LHCN-M2 (cell line): ENCODE measurements around the gene CSPG5. TPM values are rescaled to one million over a fixed set of nuclear protein-coding genes. Genes with fewer than 3 reads are reported as not detected.

Source experiments
- DNase-seq: peaks from one replicate; pipeline ENCODE4 v3.0.0-alpha.2; 2012; ENCODE audit warnings: low read depth
- total RNA-seq: library from RNA; depleted of rRNA; stranded (reverse); fragments of >200 nt; gene quantifications from 2 replicates; pipeline ENCODE4 v1.2.3, GENCODE V29; 2014

The CSPG5 gene
- total RNA-seq, 1 experiment from 2014 or later: 0.29 TPM

GRCh38 chr3:47540281-47540680 is 38.4 kb downstream of the CSPG5 start:
- DNase-seq: no peak

DNA sequence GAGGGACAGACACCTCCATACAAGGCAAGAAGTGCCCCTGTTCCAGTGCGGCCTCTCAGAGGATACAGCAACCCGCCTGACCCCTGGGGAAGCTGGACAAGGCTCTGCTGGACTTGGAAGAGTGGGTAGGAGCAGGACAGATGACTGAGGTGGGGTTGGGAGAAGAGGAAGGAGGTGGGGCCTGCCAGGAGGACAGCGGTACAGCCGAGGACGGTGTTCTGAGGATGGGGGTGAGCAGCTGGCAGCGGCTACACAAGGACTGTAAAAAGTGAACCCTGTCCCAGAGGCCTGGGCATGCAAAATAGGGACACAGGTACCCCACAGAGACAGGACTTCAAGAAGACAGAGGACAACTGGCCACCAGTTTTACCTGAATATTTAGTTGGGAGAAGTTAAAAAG is 41.7 kb downstream of the CSPG5 start:
- no peak for DNase-seq

DNA sequence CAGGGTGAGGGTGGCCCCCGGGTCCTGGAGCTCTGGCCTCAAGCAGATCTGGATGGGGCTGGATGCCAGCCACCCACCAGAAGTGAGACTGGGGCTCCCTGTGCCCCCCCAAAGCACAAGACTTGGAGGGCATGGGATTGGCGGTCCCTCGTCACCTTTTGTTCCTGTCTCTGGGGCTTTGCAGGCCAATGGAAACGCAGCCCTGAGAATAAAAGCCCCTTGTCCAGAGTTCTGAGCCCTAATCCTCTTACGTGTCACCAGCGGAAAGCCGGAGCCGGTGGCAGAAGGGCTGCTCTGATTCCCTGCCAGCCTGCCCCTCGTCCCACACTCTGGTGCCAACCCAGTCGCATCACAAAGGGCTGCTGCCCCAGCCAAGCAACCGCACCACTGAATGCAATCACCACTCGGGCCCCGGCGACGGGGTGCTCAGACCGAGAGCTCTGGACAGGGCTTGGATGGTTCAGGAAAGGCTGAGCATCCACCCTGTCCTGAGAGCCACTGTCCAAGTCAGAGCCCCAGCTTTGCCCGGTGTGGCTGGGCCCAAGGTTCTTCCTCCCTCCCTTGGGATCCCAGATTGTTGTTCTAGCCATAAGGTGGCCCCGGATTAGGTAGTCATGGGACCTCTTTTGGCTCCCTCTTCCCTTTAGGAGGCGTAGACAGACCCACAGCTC is 42.3 kb downstream of the CSPG5 start:
- DNase-seq: no peak

DNA sequence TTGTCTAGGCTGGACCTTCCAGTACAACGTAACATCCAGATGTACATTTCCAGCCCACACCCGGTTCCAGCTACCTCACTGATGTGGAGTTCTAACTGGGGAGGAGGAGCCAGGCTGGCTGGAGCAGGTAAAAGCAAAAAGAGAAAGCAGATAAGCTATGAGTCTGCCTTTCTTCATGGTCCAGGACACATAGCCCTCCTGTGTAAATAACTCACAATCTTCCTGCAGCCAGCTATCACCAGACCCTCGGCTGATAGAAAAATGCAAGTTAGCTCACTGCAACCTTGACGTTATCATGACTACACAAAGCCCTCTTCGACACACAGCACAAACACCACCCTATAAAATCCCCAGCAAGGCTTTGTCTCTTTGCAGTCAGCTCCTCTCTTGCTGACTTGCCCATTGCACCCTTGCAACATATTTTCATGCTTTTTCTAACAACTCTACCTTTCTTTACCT is 44.6 kb downstream of the CSPG5 start:
- no peak for DNase-seq

- no peak for DNase-seq
These were observed 45.2 kb downstream of the CSPG5 start for GRCh38 chr3:47533481-47533880.

- DNase-seq: no peak
These were observed 50.5 kb downstream of the CSPG5 start for GRCh38 chr3:47527952-47528725.

DNA sequence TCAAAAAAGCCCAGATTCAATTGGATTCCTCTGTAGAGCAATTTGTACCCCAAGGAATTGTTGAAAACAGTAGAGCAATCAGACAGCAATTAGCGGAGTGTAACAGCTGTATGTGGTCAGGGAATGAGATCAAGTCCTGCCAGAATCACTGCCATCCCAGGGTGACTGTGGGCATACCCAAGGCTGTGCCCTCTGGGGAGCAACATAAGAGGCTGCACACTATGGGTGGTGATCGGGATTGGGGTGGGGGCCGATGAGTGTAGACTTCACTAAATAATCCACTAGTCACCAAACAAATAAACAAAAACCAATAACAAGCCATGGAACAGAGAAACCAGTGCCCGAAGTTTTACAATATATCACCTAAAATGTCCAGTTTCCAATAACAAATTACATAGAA is 53.0 kb downstream of the CSPG5 start:
- peak; percentile 31 for DNase-seq

DNA sequence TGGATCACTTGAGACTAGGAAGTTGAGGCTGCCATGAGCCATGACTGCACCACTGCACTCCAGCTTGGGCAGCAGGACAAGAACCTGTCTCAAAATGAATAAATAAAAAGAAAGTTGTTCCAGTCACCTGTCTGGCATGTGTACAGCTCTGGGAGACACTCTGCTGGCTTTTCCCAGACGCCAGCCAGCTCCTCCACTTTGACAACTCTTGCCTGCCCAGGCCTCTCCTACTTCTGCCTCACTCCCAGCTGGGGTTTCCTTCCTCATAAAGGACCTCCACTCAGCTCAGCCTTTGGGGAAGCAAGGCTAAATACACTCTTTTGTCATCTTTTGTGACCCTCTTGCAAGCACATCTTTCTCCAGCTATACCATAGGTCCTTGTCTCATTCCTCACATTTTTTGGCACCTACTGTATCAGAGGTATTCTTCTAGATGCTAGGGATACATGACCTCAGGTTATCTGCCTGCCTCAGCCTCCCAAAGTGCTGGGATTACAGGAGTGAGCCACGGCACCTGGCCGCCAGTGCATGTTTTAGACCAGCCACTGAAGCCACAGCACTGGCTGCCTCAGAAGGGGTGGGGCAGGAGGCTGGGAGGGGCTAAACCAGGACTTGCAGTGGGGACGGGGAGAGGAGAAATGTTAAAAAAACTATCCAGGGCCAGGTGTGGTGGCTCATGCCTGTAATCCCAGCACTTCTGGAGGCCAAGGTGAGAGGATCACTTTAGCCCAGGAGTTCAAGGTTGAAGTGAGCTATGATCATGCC is 55.2 kb downstream of the CSPG5 start:
- no peak for DNase-seq

DNA sequence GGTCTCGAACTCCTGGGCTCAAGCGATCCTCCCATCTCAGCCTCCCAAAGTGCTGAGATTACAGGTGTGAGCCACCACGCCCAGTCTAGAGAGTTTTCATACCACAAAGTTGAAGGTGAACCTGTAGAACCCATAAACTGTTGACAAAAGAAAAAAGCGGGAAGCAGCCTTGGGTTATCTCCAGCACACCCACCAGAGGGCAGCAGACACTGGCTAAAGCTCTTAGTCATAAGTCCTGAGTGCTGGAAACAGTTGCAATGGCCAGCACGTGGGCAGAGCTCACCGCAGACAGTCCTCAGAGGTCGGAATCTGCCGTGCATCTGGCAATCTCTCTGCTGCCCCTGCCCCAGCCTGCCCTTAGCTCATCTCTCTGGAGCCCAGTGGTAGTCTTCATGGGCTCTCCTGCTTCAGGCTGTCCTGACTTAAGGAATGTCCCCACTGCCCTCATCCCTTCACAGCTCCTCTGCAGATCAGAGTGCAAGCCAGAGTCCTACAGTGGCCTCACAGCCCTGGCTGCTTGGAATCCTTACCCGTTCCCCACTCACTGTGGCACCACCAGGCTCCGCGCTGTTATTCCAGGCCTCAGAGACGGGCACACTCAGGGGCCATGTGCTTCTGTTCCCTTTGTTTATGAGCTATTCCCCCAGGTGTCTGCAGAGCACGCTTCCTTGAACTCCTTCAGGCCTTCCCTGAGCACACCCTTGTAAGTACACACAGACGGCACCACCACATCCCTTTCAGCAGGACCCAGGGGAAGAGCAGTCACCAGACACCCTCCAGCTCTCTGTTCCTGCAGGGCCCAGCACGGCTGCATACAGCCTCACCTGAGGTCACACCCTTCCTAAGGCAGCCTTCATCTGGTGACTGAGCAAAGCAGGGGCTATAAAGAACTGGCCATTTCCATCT is 56.3 kb downstream of the CSPG5 start:
- DNase-seq: peak; percentile 90

GRCh38 chr3:47520756-47521155 is 57.9 kb downstream of the CSPG5 start:
- DNase-seq: no peak

- no peak for DNase-seq
These were observed 60.7 kb downstream of the CSPG5 start for GRCh38 chr3:47517937-47518336.

DNA sequence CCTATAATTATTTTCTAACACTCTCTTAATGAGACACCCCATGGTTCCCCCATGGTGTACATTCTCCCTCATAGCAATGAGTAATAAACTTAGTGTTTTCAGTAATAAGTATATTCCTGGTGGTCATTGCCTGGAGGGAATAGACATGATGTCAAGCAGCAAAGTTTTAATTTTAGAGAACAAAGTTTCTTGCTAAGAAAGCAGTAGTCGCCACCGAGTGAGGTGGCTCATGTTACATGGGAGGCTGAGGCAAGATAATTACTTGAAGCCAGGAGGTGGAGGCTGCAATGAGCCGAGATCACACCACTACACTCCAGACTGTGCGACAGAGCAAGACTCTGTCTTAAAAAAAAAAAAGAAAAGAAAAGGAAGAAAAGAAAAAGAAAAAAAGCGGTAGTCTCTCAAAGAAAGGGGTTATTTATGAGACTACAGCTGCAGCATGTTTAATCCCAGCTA is 62.8 kb downstream of the CSPG5 start:
- no peak for DNase-seq

DNA sequence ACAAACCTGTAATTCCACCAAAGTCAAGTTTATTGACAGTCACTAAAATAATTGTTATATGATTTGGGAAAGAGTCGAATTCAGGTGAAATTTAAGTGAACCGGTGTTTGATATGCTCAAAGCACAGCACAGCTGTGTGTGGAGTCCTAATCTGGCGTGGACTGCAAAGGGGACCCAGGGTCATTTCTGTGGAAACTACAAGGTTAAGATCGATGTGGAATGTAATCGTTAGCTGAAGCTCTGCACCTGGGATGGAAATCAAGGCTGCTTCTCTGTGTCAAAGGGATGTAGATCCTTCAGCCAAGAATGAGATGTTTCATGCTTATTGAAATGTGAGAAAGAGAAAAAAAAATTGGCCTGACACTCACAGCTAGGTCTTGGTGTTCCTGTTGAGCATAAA is 63.6 kb downstream of the CSPG5 start:
- DNase-seq: no peak

- peak; percentile 95 for DNase-seq
These were observed 65.3 kb downstream of the CSPG5 start, which contains the start of gene ELP6 for GRCh38 chr3:47513125-47513929. TSS of gene ELP6 (minus strand) at chr3:47513712. CDS start at chr3:47513590, 122 bp downstream.

GRCh38 chr3:47512416-47513124 is 66.1 kb downstream of the CSPG5 start:
- DNase-seq: peak; percentile 19
